NCI-H82 treated with DMSO at 0.1 percent for 48 hours (cell line): ENCODE results near the gene CARD11.

Experiments
- DNase-seq: peaks from one replicate; lab custom pipeline; 2025; ENCODE audit not compliant: unreplicated experiment; lab: John Stamatoyannopoulos, UW

CARD11 gene

GRCh38 chr7:2945171-2945570 lies 98.5 kb downstream of the CARD11 start:
- DNase-seq: no peak

DNA sequence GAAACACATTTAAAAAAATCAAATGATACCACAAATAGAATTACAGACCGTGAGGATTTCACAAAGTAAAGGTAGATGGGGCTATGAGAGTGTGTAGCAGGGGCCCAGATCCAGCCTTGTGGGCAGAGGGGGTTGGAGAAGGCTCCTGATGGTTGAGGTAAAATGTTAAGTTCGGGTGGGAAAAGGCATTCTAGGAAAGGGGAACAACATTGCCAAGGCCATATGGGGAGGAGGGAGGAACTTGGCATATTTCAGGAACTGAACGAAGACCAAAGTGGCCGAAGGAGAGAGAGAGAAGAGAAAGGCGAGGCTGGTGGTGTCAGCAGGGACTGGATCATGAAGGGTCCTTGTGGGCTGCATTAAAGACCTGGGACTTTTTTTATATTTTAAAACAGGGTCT lies 98.9 kb downstream of the CARD11 start:
- DNase-seq: no peak

GRCh38 chr7:2943851-2944601 lies 99.6 kb downstream of the CARD11 start:
- DNase-seq: no peak

GRCh38 chr7:2941216-2941859 lies 102.3 kb downstream of the CARD11 start:
- no peak for DNase-seq

GRCh38 chr7:2940466-2940865 lies 103.2 kb downstream of the CARD11 start:
- no peak for DNase-seq

DNA sequence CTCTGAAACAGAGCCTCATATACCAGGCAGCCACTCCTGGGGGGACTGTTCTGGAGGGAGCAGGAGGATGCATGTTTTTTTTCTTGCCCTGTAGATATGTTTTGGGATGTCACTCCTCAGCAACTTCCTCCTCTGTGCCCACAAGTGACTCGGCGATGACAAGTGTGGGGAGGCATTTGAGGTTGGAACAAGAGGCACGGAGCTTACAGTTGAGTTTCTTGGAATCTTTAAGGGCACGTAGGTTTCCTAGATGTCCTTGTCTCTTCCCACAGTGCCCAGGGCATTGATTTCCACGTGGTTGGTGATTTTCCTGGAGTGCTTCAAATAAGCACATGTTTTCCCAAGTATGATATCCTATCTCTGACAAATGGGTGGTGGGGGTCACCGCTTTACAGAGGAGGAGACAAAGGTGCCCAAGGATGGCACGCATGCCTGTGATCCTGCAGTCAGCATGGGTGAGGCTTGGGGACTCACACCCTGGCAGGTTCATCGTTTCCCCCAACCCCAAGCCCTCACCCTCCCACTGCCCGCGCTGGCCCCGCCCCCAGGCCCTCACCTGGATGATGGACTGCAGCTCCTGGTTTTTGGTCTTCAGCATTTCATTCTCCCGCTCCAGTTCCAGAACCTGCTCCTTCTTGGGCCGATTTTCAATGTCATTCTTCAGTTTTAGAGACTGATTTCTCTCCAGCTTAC lies 104.3 kb downstream of the CARD11 start:
- no peak for DNase-seq

- no peak for DNase-seq
These were observed 105.0 kb downstream of the CARD11 start for GRCh38 chr7:2938514-2939192.

DNA sequence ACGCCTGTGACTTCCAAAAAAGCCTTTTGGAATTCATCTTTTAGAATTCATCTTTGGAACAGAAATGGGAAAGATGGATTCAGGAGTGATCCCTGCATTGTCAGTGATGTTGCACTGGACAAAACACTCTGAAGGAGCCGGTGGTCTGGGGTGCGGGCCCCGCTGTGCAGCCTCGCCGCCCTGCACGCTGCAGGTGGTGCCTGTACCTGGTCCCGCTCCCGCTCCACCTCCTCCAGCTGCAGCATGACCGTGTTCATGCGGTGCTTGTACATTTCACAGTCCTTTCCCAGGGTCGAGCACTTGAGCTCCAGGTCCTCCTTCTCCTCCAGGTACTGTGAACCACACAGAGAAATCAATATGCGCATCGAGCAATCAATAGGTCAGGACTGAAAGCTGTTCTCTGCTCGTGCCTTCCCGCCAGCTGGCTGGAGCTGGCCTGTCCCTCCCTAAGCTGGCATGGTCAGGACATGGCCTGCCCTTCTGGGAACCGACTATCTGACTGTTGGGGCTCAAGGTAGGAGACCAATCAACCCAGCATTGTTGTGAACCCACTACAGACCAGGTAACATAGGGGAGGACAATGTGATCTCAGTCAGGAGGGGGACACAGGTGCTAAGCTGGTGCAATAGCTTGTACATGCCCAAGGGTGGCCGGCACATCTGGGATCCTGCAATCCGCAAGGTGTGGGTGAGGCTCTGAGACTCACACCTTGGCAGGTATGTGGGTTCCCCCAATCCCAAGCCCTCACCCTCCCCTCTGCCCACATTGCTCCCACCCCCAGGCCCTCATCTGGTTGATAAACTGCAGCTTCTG lies 105.8 kb downstream of the CARD11 start:
- no peak for DNase-seq

- no peak for DNase-seq
These were observed 106.6 kb downstream of the CARD11 start for GRCh38 chr7:2936891-2937580.

DNA sequence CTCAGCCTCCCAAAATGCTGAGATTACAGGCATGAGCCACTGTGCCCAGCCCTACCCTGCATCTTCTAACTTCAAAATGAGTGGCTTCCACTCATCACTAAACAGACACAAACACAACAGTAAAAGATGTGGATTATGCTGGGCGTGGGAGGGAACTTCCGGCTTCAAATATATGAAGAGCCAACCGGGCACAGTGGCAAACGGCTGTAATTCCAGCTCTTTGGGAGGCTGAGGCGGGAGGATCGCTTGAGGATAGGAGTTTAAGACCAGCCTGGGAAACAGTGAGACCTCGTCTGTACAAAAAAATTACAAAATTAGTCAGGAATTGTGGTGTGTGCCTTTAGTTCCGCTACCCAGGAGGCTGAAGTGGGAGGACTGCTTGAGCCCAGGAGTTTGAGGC lies 107.4 kb downstream of the CARD11 start:
- no peak for DNase-seq

DNA sequence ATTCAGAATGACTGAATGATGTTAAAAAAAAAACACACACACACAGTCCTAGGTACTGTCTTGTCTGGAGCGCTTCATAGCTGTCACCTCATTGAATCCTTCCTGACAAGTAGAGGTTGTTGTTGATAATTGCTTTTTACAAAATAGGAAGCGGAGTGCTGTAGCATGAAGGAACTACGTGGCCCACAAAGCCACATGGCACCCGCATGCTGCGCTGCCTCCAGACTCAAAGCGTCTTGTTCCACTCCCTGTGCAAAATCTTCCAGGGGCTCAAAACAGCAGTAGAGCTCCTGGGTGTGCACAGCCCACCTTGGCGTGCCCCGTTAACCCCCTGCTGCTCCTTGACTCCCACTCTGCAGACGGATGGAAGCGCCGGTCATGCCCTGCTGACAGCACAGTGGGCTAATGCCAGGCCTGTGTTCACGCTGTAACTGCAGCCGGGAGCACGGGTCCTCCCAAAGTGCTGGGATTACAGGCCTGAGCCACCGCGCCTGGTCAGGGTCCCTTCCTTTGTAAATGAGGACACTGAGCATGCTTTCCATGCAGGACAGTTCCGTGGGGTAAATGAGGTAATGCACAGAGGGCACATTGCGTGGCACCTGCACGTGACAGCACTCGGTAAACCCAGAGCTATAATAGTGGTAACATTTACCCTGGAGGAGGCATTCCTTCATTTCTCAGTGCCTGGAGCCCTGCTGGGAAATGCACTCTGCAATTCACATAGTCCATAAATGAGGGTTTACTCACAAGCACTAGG lies 108.5 kb downstream of the CARD11 start:
- no peak for DNase-seq

- DNase-seq: no peak
These were observed 109.4 kb downstream of the CARD11 start for GRCh38 chr7:2934211-2934731.

DNA sequence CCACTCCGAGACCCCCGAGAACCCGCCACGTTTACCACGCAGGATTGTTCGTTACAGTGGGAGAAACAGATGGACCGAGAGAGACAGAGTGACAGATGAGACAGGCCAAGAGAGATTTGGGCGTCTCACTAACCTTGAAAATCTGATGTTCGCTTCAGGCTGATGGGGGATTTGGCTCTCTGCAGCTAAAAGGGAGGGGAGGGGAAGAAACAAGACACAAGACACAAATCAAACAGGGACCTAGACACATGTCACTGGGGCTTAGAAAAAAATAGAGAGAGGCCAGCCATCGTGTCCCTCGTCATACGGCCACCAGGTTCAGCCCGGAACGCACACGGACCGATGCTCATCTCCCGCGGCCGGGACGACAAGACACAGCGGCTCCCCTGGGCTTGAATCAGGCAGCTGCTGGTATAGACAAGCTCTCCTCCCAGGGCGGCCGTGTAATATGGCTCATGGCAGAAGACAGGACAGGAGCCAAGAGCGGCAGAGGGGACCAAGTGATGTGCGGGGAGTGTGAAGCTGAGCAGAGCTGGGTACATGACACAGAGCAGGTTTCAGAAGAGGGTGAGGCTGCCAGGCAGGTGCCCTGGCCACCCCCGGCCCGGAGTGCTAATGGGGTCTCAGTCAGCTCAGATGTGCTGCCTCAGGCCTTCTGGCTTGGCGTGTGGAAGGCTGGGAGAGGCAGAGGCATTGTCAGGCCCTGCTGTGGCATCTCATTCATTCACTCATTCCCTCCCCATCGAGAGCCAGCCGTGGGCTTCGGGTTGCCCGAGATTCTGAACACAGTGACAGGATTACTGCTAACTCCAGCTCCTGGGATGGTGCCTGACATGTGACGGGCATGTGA lies 111.0 kb downstream of the CARD11 start:
- DNase-seq: no peak

- no peak for DNase-seq
These were observed 112.6 kb downstream of the CARD11 start for GRCh38 chr7:2931034-2931415.

- no peak for DNase-seq
These were observed 113.2 kb downstream of the CARD11 start for GRCh38 chr7:2930310-2931033.

GRCh38 chr7:2929321-2930201 lies 114.1 kb downstream of the CARD11 start:
- no peak for DNase-seq
